ENCODE measurements around the gene JMJD8. TPM values are rescaled to one million over a fixed set of nuclear protein-coding genes. Genes with fewer than 3 reads are reported as not detected.

The JMJD8 gene
- total and polyA plus RNA-seq, 2 donors (not counting 1 experiment from before 2014, with no cell fraction given), result 23.8 to 31.5 TPM

DNA sequence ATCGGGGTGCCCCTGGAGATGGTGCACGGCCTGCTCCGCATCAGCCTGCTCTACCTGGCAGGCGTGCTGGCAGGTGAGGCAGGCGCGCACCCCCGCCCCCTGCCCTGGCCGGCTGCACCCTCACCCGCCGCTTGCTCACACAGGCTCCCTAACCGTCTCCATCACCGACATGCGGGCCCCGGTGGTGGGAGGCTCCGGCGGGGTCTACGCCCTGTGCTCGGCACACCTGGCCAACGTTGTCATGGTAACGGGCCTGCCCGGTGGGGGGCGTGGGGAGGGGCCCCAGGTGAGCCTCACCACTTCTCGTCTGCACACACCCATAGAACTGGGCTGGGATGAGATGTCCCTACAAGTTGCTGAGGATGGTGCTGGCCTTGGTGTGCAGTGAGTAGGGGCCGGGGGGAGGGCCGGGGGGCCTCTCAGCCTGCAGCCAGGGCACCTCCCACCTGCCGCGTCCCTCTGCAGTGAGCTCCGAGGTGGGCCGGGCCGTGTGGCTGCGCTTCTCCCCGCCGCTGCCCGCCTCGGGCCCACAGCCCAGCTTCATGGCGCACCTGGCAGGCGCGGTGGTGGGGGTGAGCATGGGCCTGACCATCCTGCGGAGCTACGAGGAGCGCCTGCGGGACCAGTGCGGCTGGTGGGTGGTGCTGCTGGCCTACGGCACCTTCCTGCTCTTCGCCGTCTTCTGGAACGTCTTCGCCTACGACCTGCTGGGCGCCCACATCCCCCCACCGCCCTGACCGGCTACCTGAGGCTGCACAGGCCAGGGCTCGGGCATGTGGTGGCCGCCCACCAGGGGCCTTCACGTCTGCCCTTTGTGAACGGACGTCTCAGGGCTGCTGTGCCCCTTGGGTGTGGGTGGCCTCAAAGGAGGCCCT is 6.6 kb downstream of the JMJD8 start:
- no peaks in the 10 kb centered on the region for H4K20me1 ChIP-seq (ENCODE audit: control insufficient read depth, extremely low read depth, insufficient read depth, low read length)
- no peak for TF ChIP-seq EZH2 (IDR thresholded peaks at IDR 0.05; ENCODE audit: low read length, missing control alignments)
- TF ChIP-seq, protein P1, sequence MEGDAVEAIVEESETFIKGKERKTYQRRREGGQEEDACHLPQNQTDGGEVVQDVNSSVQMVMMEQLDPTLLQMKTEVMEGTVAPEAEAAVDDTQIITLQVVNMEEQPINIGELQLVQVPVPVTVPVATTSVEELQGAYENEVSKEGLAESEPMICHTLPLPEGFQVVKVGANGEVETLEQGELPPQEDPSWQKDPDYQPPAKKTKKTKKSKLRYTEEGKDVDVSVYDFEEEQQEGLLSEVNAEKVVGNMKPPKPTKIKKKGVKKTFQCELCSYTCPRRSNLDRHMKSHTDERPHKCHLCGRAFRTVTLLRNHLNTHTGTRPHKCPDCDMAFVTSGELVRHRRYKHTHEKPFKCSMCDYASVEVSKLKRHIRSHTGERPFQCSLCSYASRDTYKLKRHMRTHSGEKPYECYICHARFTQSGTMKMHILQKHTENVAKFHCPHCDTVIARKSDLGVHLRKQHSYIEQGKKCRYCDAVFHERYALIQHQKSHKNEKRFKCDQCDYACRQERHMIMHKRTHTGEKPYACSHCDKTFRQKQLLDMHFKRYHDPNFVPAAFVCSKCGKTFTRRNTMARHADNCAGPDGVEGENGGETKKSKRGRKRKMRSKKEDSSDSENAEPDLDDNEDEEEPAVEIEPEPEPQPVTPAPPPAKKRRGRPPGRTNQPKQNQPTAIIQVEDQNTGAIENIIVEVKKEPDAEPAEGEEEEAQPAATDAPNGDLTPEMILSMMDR (conservative IDR thresholded peaks at IDR 0.05 in 1 of 2, IDR thresholded peaks at IDR 0.05 in 1 of 2; ENCODE audit: low read depth in 1 of 2, low read length in 2 of 2), result no peak
- H2AFZ ChIP-seq (ENCODE audit: low read length), result no peak overlapping the region
- no peak overlapping the region for H3K9ac ChIP-seq (ENCODE audit: insufficient read depth, low read length)
- H3K4me2 ChIP-seq (ENCODE audit: extremely low read depth, insufficient read depth, low read length), result no peak overlapping the region
- no peaks in the 10 kb centered on the region for H3K27me3 ChIP-seq (ENCODE audit: control insufficient read depth, insufficient read depth, low read length)
- DNase-seq (ENCODE audit: low read depth in 2 of 2), result no peak
- no peaks in the 10 kb centered on the region for H3K9me3 ChIP-seq (ENCODE audit: control insufficient read depth, insufficient read depth, low read depth, low read length)
- no peak overlapping the region for H3K27ac ChIP-seq (ENCODE audit: insufficient read depth, low read length)
- peaks cover 16% of the 10 kb centered on the region for H3K36me3 ChIP-seq (ENCODE audit: control insufficient read depth, insufficient read depth, low read length)
- no peak overlapping the region for H3K4me3 ChIP-seq (replicated peaks in 1 of 4; ENCODE audit: control extremely low read depth in 1 of 4, insufficient read depth in 1 of 4, low read depth in 3 of 4, low read length in 4 of 4)
- peaks cover 19% of the 10 kb centered on the region for H3K79me2 ChIP-seq (ENCODE audit: control insufficient read depth, insufficient read depth, low read length)
- H3K4me1 ChIP-seq (ENCODE audit: control insufficient read depth, extremely low read depth, insufficient read depth, low read length), result peaks cover 16% of the 10 kb centered on the region

DNA sequence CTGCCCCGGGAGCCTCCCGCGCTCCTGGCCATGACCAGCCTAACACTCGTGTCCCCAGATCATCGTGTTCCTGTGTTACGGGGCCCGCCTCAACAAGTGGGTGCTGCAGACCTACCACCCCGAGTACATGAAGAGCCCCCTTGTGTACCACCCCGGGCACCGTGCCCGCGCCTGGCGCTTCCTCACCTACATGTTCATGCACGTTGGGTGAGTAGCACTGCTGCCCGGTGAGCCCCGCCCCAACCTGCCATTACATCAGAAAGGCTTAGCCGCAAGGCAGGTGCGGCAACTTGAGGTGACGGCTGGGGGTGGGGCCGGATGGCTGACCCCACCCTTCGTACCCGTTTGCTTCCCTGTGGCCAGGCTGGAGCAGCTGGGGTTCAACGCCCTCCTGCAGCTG is 7.2 kb downstream of the JMJD8 start:
- Histone ChIP-seq H3K27me3 (ENCODE audit: control insufficient read depth, insufficient read depth, low read length) (no peaks in the 10 kb centered on the region), H3K9ac (ENCODE audit: insufficient read depth, low read length) (no peak overlapping the region), H3K4me2 (ENCODE audit: extremely low read depth, insufficient read depth, low read length) (no peak overlapping the region), H3K4me3 (replicated peaks in 1 of 4; ENCODE audit: control extremely low read depth in 1 of 4, insufficient read depth in 1 of 4, low read depth in 3 of 4, low read length in 4 of 4) (no peak overlapping the region), H3K9me3 (ENCODE audit: control insufficient read depth, insufficient read depth, low read depth, low read length) (no peaks in the 10 kb centered on the region), H2AFZ (ENCODE audit: low read length) (no peak overlapping the region), H3K79me2 (ENCODE audit: control insufficient read depth, insufficient read depth, low read length) (peaks cover 13% of the 10 kb centered on the region), H3K4me1 (ENCODE audit: control insufficient read depth, extremely low read depth, insufficient read depth, low read length) (peaks cover 14% of the 10 kb centered on the region), H3K36me3 (ENCODE audit: control insufficient read depth, insufficient read depth, low read length) (peaks cover 16% of the 10 kb centered on the region), H3K27ac (ENCODE audit: insufficient read depth, low read length) (no peak overlapping the region), H4K20me1 (ENCODE audit: control insufficient read depth, extremely low read depth, insufficient read depth, low read length) (no peaks in the 10 kb centered on the region)
- DNase-seq (ENCODE audit: low read depth in 2 of 2), result no peak
- TF ChIP-seq, protein P1 (conservative IDR thresholded peaks at IDR 0.05 in 1 of 2, IDR thresholded peaks at IDR 0.05 in 1 of 2; ENCODE audit: low read depth in 1 of 2, low read length in 2 of 2), result no peak
- no peak for TF ChIP-seq EZH2 (IDR thresholded peaks at IDR 0.05; ENCODE audit: low read length, missing control alignments)

DNA sequence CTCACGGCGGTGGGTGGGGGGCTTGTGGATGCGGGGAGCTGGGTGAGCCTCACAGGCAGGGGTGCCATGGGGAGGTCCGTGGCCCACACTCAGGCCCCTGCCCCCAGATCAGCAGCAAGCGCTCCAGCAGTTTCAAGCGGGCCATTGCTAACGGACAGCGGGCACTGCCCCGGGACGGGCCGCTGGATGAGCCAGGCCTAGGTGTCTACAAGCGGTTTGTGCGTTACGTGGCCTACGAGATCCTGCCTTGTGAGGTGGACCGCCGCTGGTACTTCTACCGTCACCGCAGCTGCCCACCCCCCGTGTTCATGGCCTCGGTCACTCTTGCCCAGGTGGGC is 7.6 kb downstream of the JMJD8 start:
- H3K36me3 ChIP-seq (ENCODE audit: control insufficient read depth, insufficient read depth, low read length), result peaks cover 16% of the 10 kb centered on the region
- H2AFZ ChIP-seq (ENCODE audit: low read length), result no peak overlapping the region
- H3K4me3 ChIP-seq (replicated peaks in 1 of 4; ENCODE audit: control extremely low read depth in 1 of 4, insufficient read depth in 1 of 4, low read depth in 3 of 4, low read length in 4 of 4), result no peak overlapping the region
- no peak overlapping the region for H3K4me2 ChIP-seq (ENCODE audit: extremely low read depth, insufficient read depth, low read length)
- H3K27ac ChIP-seq (ENCODE audit: insufficient read depth, low read length), result no peak overlapping the region
- H3K9ac ChIP-seq (ENCODE audit: insufficient read depth, low read length), result no peak overlapping the region
- H3K4me1 ChIP-seq (ENCODE audit: control insufficient read depth, extremely low read depth, insufficient read depth, low read length), result peaks cover 10% of the 10 kb centered on the region
- TF ChIP-seq EZH2 (IDR thresholded peaks at IDR 0.05; ENCODE audit: low read length, missing control alignments), result no peak
- TF ChIP-seq, protein P1 (conservative IDR thresholded peaks at IDR 0.05 in 1 of 2, IDR thresholded peaks at IDR 0.05 in 1 of 2; ENCODE audit: low read depth in 1 of 2, low read length in 2 of 2), result no peak
- no peak for DNase-seq (ENCODE audit: low read depth in 2 of 2)
- H3K27me3 ChIP-seq (ENCODE audit: control insufficient read depth, insufficient read depth, low read length), result no peaks in the 10 kb centered on the region
- H3K9me3 ChIP-seq (ENCODE audit: control insufficient read depth, insufficient read depth, low read depth, low read length), result no peaks in the 10 kb centered on the region
- peaks cover 9% of the 10 kb centered on the region for H3K79me2 ChIP-seq (ENCODE audit: control insufficient read depth, insufficient read depth, low read length)
- H4K20me1 ChIP-seq (ENCODE audit: control insufficient read depth, extremely low read depth, insufficient read depth, low read length), result no peaks in the 10 kb centered on the region
